Measurements from ENCODE around the gene CACNA1E.

The CACNA1E gene

GRCh38 chr1:181701891-181702290 lies 218.6 kb downstream of the CACNA1E start:
- H3K4me2 ChIP-seq (ENCODE audit: low read length), result no peak overlapping the region
- no peaks in the 10 kb centered on the region for H3K4me1 ChIP-seq
- no peaks in the 10 kb centered on the region for H3K9me3 ChIP-seq (ENCODE audit: control insufficient read depth, low read length)
- no peak for TF ChIP-seq CTCF (IDR thresholded peaks at IDR 0.05)
- no peaks in the 10 kb centered on the region for H3K79me2 ChIP-seq
- no peak overlapping the region for H3K4me3 ChIP-seq (ENCODE audit: low read depth, low read length)
- no peak overlapping the region for H2AFZ ChIP-seq
- no peak overlapping the region for H3K9ac ChIP-seq
- no peaks in the 10 kb centered on the region for H3K27me3 ChIP-seq (ENCODE audit: control insufficient read depth, insufficient read depth, low read length)
- H3K36me3 ChIP-seq (ENCODE audit: control insufficient read depth, insufficient read depth, low read length), result no peaks in the 10 kb centered on the region
- H3K27ac ChIP-seq, result no peak overlapping the region

- Histone ChIP-seq H3K9ac (no peak overlapping the region), H2AFZ (no peak overlapping the region), H3K27ac (no peak overlapping the region), H3K79me2 (no peaks in the 10 kb centered on the region), H3K4me1 (no peaks in the 10 kb centered on the region), H3K36me3 (ENCODE audit: control insufficient read depth, insufficient read depth, low read length) (no peaks in the 10 kb centered on the region), H3K27me3 (ENCODE audit: control insufficient read depth, insufficient read depth, low read length) (no peaks in the 10 kb centered on the region), H3K4me2 (ENCODE audit: low read length) (no peak overlapping the region), H3K4me3 (ENCODE audit: low read depth, low read length) (no peak overlapping the region), H3K9me3 (ENCODE audit: control insufficient read depth, low read length) (no peaks in the 10 kb centered on the region)
- no peak for TF ChIP-seq CTCF (IDR thresholded peaks at IDR 0.05)
These were observed 221.2 kb downstream of the CACNA1E start for GRCh38 chr1:181704546-181704945.

- no peak overlapping the region for H3K4me3 ChIP-seq (ENCODE audit: low read depth, low read length)
- H3K27me3 ChIP-seq (ENCODE audit: control insufficient read depth, insufficient read depth, low read length), result no peaks in the 10 kb centered on the region
- no peak overlapping the region for H3K27ac ChIP-seq
- H3K9ac ChIP-seq, result no peak overlapping the region
- no peaks in the 10 kb centered on the region for H3K79me2 ChIP-seq
- H3K4me1 ChIP-seq, result no peaks in the 10 kb centered on the region
- H3K4me2 ChIP-seq (ENCODE audit: low read length), result no peak overlapping the region
- TF ChIP-seq CTCF (IDR thresholded peaks at IDR 0.05), result no peak
- no peaks in the 10 kb centered on the region for H3K9me3 ChIP-seq (ENCODE audit: control insufficient read depth, low read length)
- no peak overlapping the region for H2AFZ ChIP-seq
- no peaks in the 10 kb centered on the region for H3K36me3 ChIP-seq (ENCODE audit: control insufficient read depth, insufficient read depth, low read length)
These were observed 228.5 kb downstream of the CACNA1E start for GRCh38 chr1:181711820-181712219.

- H2AFZ ChIP-seq, result no peak overlapping the region
- H3K27ac ChIP-seq, result no peak overlapping the region
- H3K4me3 ChIP-seq (ENCODE audit: low read depth, low read length), result no peak overlapping the region
- no peak overlapping the region for H3K9ac ChIP-seq
- H3K4me2 ChIP-seq (ENCODE audit: low read length), result no peak overlapping the region
- no peaks in the 10 kb centered on the region for H3K4me1 ChIP-seq
- no peaks in the 10 kb centered on the region for H3K79me2 ChIP-seq
- H3K27me3 ChIP-seq (ENCODE audit: control insufficient read depth, insufficient read depth, low read length), result no peaks in the 10 kb centered on the region
- no peak for TF ChIP-seq CTCF (IDR thresholded peaks at IDR 0.05)
- H3K36me3 ChIP-seq (ENCODE audit: control insufficient read depth, insufficient read depth, low read length), result no peaks in the 10 kb centered on the region
- no peaks in the 10 kb centered on the region for H3K9me3 ChIP-seq (ENCODE audit: control insufficient read depth, low read length)
These were observed 229.4 kb downstream of the CACNA1E start for GRCh38 chr1:181712711-181713110.

- H2AFZ ChIP-seq, result no peak overlapping the region
- H3K79me2 ChIP-seq, result no peaks in the 10 kb centered on the region
- no peak overlapping the region for H3K4me3 ChIP-seq (ENCODE audit: low read depth, low read length)
- no peaks in the 10 kb centered on the region for H3K27me3 ChIP-seq (ENCODE audit: control insufficient read depth, insufficient read depth, low read length)
- TF ChIP-seq CTCF (IDR thresholded peaks at IDR 0.05), result no peak
- no peak overlapping the region for H3K27ac ChIP-seq
- no peaks in the 10 kb centered on the region for H3K36me3 ChIP-seq (ENCODE audit: control insufficient read depth, insufficient read depth, low read length)
- no peaks in the 10 kb centered on the region for H3K9me3 ChIP-seq (ENCODE audit: control insufficient read depth, low read length)
- no peak overlapping the region for H3K4me2 ChIP-seq (ENCODE audit: low read length)
- no peak overlapping the region for H3K9ac ChIP-seq
- no peaks in the 10 kb centered on the region for H3K4me1 ChIP-seq
These were observed 231.1 kb downstream of the CACNA1E start for GRCh38 chr1:181714428-181714827.
